Measurements from ENCODE around the gene GTSE1. TPM values are rescaled to one million over a fixed set of nuclear protein-coding genes. Genes with fewer than 3 reads are reported as not detected.
"Not testable (repeated sequence)": the region's sequence is repeated elsewhere in the genome, so short reads cannot be mapped to it uniquely, and the experiment has no call there.

Gene GTSE1, protein sequence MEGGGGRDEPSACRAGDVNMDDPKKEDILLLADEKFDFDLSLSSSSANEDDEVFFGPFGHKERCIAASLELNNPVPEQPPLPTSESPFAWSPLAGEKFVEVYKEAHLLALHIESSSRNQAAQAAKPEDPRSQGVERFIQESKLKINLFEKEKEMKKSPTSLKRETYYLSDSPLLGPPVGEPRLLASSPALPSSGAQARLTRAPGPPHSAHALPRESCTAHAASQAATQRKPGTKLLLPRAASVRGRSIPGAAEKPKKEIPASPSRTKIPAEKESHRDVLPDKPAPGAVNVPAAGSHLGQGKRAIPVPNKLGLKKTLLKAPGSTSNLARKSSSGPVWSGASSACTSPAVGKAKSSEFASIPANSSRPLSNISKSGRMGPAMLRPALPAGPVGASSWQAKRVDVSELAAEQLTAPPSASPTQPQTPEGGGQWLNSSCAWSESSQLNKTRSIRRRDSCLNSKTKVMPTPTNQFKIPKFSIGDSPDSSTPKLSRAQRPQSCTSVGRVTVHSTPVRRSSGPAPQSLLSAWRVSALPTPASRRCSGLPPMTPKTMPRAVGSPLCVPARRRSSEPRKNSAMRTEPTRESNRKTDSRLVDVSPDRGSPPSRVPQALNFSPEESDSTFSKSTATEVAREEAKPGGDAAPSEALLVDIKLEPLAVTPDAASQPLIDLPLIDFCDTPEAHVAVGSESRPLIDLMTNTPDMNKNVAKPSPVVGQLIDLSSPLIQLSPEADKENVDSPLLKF
- 13.5 and 13.9 TPM in 2 replicates for total RNA-seq (2014; rRNA removed; shearing (Covaris generic))

DNA sequence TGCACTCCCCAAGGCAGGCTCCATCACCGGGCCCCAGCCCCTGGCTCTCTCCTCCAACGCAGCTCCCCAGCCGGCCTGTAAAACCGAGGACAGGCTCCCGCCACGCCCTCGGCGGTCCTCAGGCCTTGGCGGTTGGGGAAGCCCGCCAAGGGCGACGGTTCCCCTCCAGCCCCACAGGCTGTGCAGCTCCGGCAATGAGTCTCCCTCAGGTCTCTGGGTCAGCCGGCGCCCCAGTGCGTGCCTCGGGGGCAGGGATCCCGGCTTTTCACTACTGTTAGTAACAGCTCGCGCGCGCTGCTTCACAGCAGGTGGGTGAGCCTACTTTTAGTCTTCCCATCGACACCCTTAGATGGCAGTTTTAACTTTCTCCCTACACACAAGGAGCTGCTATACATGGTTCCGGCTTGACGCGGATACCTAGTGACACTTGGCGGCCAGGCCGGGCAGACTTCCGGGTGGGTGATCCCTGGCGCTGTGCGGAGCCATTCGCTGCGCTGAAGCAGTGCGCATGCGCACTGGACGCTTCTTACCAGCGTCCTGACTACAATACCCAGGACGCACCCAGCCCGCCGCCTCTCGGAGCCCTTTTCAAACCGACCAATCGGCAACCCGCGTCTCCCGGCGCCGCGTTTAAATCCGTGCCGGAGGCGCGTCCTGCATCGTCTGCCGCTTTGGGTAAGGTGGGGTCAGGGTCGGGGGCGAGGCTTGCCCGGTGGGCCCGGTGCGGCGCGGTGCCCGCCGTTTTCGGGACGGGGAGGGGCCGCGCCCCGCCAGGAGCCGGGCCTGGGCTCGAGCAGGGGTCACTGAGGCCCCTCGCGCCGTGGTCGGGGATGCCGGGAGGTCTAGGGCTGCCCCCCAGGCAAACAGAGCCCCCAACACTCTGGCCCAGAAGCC is at the start of gene GTSE1:
GTSE1 (plus strand) TSS at position 614 of the 894 bp plus-strand sequence. CDS start 531 bp downstream, outside the sequence.
- DNase-seq (ENCODE audit: low spot score), result peak; percentile 97

DNA sequence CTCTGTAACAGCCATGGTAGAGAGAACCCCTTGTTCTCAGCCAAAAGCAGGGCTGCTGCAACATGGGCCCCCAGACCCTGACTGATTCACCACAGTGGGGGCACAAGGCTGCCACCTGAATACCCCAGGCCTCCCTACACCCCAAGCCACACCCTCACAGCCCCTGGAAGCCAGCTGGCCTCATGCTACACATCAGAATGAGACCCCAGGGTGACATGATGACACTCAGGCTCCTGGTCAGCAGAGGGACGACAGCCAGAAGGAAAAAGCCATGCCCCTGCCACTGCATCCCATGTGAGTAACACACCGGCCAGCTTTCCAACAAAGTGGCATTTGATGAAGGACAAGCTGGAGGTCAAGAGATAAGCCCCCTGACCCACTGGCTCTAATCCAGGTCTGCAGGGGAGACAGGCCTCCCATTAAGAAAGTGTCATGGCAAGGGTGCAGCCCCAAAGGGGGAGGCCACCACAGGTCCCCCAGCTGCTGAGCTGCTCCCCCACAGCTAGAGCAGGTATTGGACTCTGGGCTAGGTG is 49.2 kb upstream of the GTSE1 start:
- DNase-seq (ENCODE audit: low spot score), result no peak

DNA sequence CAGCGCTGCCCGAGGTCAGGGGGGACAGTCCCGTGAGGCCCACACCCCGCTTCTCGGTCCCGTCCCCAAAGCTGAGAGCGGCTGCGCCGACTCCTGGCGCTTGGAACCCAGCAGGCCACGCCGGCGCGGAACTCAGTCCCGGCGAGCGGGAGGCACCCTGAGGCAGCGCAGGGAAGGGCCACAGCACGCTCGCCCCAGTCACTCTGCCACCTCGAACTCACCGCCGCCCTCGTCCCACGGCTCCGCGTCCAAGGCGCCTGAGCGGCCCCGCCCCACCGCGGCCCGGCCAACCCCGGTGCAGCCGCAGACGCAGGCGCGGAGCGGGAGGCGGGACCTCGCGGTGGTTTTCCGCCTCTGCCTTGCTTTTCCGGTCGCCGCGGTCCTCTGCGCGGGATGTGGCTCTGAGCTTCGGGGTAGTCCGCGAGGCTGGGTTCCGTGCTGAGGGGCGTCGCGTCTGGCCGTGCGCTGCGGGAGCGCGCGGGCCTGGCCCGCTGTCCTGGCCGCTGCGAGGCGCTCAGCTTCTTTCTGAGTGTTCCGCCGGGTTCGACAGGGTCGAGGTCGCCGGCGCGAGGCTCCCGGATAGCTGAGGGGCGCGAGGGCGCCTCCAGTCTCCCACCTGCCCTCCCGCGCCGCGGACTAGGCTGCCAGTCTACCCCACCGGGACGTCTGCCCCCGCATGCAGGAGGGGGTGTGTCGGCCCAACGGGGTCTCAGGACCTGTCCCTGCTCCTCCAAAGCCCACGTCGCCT is 46.5 kb upstream of the GTSE1 start, which contains the start of gene CDPF1:
CDPF1 (minus strand) TSS at position 259 of the 748 bp plus-strand sequence. CDS start 2,009 bp downstream, outside the sequence.
- DNase-seq (ENCODE audit: low spot score), result peak; percentile 76

DNA sequence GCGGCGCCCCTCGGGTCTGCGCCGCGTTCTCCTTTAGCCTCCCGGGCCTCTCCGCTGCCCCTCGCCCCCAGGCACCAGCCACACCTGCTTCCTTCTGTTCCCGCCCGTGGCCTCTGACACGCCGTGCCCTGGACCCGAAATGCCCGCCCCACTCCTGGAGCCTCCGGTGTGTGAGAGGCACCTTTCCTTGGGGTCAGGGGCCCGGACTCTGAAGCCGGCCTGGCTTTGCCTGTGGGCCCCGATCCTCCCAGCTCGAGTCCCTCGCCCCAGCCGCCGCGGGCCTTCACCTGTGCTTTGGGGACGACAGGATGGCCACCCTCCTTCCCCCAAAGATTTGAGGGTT is 45.9 kb upstream of the GTSE1 start:
- no peak for DNase-seq (ENCODE audit: low spot score)

DNA sequence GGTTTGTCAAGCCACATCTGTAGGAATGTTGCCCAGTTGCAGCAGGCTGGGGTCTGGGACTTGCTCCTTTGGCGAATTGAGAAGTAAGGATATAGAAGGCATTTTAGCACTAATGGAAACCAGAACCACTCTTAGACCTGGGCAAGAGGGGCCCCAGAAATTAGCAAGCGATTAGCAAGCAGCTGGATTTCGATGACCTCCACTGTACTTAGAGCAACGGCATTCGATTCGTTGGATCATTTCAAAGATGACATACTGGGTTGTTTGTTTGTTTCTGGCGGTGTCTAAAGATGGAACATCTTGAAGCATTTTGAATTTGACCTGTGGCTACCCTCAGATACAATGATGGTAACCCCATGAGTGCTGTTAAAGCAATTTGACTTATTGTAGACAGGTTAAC is 45.4 kb upstream of the GTSE1 start:
- DNase-seq (ENCODE audit: low spot score), result no peak

DNA sequence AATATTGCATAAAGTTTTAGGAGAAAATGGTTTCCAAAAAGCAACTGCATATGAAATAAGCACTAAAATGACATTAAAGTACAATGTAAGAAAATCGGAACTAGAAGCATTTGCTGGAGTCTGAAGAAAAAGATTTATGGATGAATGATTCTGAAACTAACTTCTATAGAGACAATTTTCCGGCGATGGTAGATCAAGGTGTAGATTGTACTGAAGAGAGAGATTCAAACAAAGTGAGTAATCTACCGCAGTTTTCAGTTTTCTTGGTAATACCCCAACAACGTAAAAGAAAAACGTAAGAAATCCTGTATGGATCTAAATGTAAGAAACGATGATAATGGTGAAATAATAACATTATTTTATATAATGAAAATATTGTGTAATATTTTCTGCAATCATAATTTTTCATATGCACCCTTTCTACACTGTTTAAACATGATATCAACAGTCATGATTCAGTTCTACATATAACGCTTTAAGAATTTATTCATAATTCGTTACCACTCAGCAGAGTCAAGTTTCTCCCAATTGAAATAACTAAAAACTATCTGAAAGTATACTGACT is 44.8 kb upstream of the GTSE1 start:
- no peak for DNase-seq (ENCODE audit: low spot score)

DNA sequence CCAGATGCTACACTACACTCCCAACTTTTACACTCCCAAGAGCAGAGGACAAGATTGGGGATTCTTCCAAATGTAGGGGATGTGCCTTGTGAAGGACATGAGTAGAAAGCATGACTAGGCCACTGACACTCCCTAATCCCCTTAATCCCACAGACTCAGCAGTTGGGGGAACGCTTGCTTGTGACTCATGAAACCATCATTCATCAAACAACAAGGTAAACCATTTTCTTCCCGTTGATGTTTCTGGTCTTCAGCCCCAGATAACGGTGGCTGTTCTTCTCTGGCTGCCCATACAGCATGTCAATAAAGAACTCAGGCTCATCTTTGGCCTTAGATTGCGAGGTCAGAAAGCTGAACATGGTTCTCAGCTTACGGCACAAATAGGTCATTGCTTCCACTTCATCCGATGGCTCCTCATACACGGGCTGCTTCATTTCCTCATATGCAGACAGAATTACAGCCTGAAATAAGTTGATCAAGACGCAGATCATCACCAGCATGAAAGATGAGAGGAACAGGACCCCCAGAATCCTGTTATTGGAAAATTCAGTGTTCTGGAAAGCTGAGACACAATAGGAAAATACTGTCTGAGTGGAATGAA is 40.2 kb upstream of the GTSE1 start:
- no peak for DNase-seq (ENCODE audit: low spot score)

DNA sequence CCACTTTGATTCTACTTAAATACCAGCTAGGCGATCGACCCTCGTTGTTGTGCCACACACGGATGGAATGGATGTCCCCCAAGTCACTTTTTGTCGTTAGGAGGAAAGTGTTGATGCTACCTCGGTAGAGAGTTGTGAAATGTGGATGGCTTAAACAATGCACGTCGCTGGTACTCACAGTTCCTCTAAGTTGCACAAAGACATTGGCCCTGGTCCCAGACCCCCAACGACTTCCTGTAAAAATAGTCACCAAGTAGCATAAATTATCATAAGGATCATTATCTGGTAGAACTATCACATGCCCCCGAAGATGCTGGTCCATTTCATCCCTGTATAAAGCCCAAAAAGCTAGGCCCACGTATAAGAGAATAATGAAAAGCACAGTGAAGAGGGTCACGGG is 37.3 kb upstream of the GTSE1 start:
- no peak for DNase-seq (ENCODE audit: low spot score)

DNA sequence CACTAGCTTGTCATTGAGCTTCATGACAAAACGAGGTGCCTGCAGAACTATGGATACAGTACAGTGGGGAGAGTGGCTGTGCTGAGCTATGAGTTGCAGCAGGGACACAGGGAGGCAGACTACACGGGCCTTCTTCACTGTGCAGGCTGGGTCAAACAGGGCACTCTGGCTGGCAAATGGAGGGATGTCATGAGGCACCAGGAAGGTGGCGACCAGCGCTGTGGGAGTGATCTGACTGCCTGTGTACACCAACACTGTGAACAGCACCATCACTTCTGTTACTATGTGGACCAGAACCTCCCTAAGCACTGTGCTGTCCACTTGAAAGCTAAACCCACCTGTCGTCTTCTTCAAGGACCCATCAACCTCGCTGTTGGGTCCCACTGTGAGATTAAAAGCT is 36.6 kb upstream of the GTSE1 start:
- DNase-seq (ENCODE audit: low spot score), result no peak

DNA sequence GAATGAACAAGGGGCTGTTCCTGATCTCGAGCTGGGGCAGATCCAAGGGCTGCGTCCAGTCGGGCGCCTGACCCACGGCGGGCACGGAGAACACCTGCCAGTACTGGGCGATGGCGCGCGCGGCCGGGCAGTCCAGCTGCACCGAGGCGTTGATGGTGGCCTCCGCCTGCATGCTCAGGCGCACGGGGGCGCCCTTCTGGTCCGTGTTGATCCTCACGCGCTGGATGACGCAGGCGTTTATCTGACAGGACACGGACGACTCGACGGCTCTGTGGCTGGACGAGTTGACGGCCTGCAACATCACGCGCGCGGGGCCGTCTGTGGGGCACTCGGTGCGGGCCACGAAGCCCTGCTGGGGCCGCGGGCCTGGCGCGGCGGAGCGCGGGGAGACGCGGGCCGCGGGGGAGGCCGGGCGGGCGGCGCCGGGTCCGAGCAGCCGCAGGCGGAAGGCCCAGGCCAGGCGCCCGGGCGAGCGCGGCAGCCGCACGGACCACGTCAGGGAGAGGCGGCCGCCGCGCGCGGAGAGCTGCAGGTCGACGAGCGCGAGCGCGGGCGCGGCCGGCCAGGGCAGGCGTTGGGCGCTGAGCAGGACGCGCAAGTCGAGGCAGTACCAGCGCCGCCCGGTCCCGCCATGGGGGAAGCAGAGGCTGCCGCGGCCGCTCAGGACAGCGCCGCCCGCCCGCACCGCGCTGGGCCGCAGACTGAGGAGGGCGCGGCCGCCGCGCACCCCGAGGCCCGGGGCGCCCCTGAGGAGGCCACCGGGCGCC is 34.0 kb upstream of the GTSE1 start:
- no peak for DNase-seq (ENCODE audit: low spot score)

DNA sequence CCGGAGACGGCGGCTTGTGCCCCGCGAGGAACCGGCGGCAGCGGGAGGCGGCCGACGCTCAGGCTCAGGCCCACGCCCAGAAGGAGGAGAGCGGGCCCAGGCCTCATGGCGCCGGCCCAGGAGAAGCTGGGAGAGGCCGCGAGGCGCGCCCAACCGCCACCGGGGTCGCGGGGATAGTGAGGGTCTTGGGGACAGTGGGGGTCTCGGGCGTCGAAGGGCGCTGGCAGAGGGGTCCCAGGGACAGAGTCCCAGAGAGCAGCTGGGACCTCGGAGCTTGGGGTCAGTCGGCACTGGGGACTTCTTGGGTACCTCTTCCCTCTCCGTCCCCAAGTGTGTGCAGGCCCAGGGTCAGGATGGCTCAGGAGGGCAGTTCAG is 33.5 kb upstream of the GTSE1 start, which contains the start of gene PKDREJ:
PKDREJ (minus strand) TSS at position 128 of the 375 bp plus-strand sequence; CDS start at position 107, 21 bp downstream.
- no peak for DNase-seq (ENCODE audit: low spot score)

DNA sequence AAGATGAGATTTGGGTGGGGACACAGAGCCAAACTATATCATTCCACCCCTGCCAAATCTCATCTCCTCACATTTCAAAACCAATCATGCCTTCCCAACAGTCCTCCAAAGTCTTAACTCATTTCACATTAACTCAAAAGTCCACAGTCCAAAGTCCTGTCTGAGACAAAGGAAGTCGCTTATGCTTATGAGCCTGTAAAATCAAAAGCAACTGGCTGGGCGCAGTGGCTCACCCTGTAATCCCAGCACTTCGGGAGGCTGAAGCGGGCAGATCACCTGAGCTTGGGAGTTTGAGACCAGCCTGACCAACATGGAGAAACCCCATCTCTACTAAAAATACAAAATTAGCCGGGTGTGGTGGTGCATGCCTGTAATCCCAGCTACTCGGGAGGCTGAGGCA is 32.1 kb upstream of the GTSE1 start:
- not testable (repeated sequence) for DNase-seq (ENCODE audit: low spot score)

DNA sequence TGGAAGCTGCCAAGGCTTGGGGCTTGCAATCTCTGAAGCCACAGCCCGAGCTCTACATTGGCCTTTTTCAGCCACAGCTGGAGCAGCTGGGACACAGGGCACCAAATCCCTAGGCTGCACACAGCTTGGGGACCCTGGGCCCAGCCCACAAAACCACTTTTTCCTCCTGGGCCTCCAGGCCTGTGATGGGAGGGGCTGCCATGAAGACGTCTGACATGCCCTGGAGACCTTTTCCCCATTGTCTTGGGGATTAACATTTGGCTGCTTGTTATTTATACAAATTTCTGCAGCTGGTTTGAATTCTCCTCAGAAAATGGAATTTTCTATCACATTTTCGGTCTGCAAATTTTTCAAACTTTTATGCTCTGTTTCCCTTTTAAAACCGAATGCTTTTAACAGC is 31.0 kb upstream of the GTSE1 start:
- not testable (repeated sequence) for DNase-seq (ENCODE audit: low spot score)

DNA sequence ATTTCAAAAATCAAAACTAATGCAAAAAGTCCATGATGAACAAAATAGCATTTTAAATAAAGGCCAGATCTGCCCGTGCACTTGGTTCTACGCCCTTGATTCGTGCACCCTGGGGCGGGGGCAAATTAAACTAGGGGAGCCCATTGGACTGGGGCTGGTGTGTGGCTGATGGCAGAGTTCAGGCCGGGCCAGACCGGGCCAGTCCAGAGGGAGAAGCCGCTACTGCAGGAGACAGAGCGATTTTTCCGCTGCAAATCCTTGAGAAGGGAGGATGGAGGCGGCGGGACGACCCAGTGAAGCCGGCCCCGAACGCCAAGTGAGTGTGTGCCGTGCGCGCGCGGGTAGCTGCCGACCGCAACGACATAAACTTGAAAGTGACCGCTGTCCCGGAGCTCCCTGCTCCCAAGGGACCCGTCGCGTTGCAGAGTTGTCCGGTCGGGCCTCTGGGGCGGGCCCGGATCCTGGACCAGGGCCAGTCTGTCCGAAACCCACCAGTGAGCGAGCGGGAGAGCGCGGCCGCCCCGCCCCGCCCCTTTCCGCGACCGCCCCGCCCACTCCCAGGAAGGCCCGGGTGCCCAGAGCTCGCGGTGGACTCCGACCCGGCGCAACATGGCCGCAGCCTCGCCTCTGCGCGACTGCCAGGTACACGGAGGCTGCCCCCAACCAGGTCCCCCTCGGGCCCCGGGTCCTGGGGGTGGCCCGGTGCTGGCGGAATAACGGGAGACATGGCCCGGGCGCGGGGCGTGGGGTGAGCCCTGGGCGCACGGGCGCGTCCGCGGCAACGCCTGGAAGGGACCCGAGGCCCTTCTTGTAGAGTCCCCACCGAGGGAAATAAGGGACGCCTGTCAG is 29.0 kb upstream of the GTSE1 start, which contains the start of gene TTC38:
TTC38 (plus strand) TSS at position 578 of the 849 bp plus-strand sequence; CDS start at position 610, 32 bp downstream.
- peak; percentile 70 for DNase-seq (ENCODE audit: low spot score)

DNA sequence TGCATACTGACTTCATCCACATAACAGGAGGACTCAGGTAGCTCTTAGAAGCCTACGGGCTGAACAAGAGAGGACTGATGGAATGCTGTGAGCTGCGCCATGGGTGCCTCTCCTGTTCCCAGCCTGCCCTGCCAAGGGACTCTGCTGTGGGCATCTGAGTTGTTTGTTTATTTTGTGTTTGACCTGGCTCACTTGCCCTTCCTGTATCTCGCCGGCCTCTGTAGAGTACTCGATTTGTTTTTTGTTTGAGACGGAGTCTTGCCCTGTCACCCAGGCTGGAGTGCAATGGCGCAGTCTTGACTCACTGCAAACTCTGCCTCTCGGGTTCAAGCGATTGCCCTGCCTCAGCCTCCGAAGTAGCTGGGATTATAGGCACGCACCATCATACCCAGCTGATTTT is 27.1 kb upstream of the GTSE1 start:
- DNase-seq (ENCODE audit: low spot score), result no peak

DNA sequence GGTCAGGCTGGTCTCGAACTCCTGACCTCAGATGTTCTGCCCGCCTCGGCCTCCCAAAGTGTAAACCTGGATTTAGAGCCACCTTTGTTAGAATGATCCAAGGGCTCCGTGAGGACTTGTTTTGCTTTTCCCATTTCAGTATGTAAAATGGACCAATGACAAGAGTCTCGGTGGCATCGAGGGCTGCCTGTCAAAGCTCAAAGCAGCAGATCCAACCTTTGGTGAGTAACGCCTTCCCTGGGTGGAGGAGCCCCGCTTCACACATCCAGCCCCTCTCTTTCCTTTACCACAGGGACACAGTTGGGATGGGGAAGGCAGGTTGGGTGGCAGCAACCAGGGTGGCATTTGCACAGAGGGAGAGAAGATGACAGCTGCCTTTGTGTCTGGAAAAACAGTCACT is 24.5 kb upstream of the GTSE1 start:
- DNase-seq (ENCODE audit: low spot score), result no peak

DNA sequence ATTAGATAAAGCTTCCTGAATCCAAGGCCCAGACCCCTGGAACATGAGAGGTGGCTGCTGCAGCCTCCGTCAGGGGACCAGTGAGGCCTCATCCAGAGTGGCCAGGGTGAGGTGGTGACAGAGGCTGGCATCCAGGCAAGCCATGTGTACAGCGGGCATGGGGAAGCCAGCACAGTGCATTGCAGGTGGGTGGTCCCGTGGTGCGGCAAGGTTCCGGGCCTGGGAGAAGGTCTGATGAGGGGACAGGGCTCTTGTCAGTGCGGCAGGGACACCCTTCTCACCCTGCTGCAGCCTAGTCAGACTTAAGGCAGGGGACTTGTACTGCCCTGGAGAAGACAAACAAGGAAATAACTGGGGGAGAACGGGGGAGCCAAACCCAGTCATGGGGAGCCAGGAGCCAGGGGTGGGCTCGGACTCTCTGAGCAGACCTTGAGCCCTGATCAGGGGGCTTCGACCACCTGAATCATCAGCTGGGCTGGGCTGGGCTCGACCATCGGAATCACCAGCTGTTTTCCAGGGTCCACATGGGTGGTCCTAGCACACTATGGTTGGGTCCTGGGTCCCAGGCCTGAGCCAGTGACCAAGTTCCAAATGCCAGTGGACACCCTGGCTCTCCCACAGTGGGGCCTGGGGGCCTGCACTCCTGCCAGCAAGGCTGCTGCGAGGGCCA is 23.8 kb upstream of the GTSE1 start:
- no peak for DNase-seq (ENCODE audit: low spot score)

All from H4 (cell line).